HG03108 (cell line): ENCODE measurements around the gene FHOD3.

Source experiments
- ATAC-seq: cut with Tn5 transposase; IDR thresholded peaks from one replicate; pipeline ENCODE4 v1.9.1; 2021; ENCODE audit warnings: moderate library complexity; ENCODE audit not compliant: unreplicated experiment

Gene FHOD3

DNA sequence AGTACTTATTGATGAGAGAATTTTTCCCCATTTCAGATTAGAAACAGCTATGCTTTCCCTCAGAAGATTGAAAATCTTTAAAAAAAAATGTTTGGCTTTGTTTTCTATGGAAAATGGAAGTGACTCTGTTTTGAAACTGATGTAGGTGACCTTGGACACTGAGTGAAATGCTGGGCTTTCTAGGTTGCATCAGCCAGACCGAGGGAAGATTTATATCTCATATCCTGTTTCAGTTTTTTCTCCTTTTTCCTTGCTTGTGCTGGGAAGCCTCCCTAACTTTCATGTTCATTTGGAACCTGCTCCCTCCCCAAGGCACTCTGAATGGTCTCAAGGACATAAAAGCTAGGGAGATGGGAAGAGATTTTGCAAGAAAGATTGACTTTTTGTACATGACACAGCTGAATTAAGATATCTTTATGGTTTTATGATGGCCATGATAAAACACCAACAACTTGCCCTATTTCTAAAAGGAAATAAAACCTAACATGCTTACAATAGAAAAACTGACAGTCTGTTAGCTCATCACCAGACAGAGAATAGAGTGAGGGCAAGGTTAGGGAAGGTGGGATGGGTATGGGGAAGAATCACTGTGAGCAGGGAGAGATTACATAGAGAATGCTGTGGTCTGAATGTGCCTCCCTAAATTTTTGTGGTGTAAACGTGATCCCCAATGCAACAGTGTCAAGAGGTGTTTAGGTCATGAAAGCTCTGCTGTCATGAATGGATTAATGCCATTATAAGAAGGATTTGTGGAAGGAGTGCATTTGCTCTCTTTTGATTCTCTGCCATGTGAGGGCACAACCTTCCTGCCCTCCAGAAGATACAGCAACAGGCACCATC is 281.6 kb downstream of the FHOD3 start:
- no peak for ATAC-seq

DNA sequence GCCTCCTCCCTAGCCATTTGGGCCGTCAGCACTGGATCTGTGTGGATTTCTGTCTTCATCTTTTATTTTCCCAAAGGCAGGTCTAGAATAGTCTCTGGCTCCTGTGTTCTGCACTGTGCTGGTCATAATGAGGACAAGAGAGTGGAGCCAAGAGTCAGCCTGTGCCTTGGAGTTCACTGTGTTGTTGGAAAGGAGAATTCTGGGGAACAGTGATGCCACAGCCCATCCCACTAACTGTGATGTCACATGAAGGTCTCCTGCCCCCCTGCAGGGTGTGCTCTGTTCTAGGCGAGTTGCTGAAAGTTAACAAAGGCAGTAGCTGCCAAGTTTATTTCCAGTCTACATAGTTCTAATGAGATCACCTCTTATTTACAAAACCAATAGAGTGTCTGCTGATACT is 282.8 kb downstream of the FHOD3 start:
- no peak for ATAC-seq

DNA sequence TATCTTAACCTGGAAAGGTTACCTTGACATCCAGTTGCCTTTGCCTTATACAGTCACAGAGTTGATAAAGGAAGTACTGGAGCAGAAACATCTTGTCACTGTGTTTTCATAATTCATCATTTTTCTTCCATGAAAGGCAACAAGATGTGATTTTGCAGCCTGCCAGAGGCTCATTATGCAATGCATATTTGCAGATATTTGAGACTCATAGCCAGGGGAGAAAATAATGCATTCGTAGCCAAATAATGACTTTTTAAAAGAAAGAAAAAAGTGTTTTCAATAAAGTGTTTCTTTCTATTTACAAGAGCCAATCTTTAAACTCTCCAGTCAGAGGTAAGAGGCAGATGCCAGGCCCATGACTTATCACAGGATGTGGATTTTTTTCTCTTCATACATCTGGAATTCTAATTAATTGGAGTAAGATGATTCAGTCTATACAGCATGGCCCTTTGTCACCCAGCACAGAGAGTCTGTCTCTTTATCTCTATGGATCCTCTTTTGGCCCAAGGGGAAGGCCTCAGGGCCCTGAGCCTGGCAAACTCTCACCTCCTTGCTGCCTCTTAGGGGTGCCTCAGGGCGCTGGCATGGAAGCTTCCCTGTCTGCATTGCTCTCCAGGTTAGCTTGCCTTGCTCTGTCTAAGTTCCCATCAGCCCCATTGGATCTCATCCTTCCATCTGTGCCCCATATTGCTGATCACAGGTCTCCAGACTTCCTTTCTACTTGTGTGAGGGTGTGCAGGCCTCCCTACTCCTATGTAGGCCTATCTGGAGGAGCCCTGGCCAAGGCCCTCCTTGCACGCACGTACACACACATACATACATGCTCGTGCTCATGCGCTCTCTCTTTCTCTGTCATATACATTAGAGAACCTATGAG is 283.6 kb downstream of the FHOD3 start:
- no peak for ATAC-seq

DNA sequence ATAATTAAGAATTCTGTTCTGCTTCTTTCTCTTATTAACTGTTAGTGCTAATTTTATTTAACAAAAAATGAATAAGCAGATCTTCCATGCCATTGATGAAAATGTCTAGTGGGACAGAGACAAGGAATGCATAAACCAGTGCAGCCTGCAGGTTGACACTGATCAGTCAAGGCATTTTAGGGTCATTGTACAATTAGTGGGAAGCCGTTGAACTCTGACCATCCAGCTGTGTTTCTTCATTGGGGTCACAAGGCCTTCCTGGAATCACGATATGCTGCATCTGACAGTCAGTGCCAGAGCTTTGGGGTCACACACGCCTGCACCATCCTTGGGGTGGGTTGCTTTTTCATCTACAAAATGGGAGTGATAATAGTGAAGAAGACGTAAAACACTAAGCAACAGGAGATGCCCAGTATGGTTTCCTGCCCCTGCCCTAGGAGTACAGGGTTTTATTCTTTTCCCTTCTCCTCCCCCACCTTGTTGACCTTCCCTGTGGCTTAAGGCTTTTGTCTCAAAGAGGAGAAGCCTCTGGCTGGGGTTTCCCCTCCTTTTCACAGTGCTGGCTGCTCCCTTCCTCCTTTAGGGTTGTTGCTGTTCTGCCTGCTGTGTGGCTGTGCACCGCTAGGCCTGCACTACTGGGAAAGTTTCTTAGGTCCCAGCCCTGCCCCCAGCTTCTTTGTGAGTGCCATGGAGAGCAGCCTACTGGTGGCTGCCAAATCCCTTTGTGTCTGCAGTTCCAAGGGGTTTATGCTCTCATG is 285.7 kb downstream of the FHOD3 start:
- no peak for ATAC-seq

DNA sequence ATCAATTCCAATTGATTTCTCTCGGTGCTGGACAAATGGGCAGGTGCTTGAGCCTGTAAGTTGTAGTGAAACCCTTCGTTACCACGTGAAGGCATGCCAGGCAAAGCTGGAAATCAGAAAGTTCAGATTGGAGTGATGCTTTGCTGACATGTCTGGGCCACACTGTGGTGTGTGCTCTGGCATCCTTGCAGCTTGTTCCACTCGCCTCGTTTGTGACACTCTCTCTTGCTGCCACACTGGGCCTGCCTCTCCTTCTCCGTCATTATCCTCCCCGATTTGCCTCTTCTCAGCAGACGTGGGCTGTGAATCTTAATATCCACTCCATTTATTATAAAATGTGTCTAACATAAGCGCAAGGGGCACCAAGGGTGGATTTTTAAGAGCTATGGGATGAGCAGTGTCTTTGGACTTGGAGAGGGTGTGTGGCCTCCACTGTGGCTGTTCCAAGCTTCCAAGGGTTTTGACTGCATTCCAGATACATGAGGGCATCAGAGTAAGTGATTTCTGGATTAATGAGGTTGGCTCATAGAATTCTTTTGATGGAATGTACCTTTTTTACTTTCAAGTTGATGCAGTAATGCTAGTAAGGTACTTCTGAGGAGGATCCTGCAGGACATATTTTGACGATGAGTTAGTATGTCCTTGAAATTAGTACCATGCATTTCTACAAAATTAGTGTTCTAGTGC is 292.5 kb downstream of the FHOD3 start:
- ATAC-seq: no peak

DNA sequence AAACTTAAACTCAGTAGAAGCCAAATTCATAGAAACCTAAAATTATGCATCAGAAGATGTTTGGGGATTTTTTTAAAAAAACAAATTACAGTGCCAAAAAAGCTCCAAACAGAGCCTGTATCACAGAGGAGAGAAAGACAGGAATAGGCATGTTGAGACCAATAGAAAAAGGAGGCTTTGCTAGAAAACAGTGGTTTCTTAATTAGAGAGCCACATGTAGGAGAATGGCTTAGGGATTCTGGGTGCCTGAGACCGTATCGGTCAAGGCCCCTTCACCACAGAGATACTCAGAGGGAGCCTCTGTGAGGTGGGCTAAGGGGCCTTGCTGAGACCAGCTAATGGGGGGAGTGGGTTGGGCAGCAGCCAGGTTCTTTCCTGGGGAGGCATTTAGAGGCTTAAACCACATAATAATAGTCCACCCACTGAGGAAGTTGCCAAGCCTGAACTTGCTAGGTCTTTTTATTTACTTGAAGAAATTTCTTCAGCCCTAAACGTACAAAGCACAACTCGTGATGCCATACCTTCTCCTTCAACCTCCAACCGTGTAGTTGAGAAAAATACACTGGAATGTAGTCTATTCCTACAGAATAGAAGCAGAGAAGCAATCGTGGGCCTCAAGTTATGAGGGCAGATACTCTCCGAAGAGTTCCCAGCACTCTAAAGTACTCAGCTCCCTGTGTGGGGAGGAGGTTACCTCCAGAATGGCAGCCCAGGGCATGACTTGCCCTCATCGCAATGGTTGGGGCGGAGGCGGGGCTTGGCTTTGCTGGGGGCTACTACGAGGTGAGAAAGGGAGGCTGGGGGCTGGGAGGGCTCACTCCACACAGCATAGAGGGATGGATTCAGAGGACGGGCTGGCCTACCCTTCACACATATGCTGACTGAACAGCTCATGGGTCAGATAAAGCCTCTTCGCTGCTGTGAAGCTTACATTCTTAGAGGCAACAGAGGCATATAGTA is 293.4 kb downstream of the FHOD3 start:
- ATAC-seq: no peak

DNA sequence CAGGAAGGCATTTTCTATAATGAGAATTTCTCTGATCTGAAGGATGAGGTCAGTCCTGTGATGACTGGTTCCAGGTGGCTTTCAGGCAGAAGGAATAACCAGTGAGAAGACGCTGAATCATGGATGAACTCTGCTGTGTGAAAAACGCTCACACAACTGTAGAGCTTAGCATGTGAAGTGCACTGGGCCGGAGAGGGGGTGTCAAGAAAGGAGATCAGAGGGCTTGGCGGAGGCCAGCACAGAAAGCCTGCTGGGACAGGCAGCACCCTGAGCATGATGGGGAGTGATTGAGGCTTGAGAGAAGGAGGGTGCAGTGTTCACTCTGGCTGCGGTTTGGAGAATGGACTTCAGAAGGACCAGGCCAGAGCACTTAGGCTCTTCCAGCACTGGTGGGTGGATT is 294.8 kb downstream of the FHOD3 start:
- no peak for ATAC-seq

DNA sequence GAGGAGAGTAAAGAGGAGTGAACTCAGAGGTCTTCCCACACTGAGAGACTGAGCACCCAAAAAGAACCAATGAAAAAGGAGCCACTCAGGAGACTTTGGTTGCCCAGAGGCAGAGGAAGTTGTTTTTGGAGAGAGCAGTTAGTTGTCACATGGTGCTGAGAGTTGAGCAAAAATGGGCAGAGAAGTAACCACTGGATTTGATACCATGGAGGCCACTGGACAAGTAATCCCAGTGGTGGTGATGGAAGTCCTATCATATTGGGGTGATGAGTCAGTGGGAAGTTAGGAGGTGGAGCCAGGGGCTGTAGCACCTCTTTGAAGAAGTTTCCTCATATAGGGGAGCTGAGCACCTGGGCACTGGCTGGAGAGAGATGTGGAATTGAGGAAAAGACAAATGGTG is 295.5 kb downstream of the FHOD3 start:
- no peak for ATAC-seq

DNA sequence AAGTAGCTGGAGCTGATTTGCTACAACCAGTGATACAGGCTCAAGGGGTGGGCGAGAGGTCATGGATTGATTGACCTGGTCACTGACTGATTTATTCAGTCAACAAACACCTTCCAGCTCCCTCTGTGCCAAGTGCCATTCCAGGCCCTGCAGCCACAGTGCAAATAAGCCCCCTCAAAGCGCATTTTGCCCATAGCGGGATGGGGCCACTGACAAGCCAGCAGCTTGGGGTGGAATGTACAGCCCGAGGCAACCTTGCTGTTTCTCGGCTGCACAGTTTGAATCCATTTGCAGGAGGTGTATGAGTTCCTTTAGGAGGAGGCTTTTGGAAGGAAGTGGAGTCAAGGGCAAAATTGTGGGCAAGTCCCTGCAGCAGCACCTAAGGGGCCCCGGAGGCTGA is 296.1 kb downstream of the FHOD3 start:
- ATAC-seq: no peak

DNA sequence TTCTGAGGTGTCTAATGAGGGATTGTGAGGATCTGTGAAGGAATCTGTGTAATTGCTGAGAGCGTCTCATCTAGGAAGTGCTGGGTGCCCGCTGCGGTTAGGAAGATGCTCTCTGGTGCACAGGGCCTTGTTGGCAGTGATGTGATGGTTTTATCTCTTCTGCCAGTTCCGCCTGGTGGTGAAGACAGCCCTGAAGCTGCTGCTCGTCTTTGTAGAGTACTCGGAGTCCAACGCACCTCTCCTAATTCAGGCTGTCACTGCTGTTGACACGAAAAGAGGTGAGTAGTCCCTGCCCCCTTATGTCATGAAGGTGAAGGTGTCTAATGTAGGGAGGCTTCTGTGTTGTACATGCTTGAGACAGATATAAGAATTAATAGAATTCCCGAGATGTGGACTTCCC is 297.1 kb downstream of the FHOD3 start:
- ATAC-seq: no peak

DNA sequence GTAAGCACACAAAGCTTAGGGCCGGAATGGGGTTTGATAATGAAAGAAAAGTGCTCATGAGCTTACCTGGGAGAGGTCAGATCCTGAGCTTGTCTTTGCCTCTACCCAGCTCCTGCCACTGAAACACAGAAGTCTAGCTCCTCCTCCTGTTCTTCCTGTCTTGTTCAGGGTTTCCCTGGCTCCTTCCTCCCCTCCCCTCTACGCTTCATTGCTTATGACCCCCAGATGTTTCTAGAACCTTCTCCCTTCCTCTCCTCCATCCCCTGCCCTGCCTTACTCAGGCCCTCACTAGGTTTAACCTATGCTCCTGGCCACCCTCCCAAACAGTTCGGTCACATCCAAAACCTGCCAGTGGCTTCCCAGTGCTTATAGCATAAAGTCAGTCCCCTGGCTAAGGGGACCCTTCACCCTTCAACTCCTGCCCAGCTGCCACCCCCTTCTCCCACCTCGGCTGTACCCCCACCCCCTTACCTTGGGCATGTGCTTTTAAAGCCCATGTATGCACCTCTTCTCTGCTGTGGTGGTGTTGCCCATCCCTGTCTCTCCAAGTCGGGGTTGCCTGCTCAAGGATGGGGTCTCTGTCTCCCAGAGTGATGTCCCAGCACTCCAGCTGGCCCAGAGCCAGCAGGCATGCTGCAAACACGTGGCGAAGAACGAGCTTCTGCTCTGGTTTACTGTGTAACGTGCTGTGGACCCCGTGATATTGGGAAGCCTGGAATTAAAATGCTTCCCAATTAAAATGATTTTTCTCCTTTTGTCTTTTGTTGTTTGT is 297.7 kb downstream of the FHOD3 start:
- no peak for ATAC-seq

DNA sequence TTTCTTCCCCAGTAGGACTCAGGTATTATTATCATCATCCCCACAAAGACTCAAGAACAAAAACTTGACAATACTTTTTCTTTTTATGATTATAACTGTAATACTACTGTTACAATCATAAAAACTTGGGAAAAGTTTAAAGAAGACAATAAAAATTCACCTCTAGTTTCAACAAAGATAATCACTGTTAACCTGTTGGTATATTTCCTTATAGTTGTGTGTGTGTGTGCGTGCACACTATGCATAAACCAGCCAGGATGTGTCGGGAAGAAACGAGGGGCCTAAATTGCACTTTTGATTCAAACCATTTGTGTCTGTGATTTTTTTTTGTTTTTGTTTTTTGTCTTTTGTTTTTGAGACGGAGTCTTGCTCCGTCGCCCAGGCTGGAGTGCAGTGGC is 298.3 kb downstream of the FHOD3 start:
- no peak for ATAC-seq

DNA sequence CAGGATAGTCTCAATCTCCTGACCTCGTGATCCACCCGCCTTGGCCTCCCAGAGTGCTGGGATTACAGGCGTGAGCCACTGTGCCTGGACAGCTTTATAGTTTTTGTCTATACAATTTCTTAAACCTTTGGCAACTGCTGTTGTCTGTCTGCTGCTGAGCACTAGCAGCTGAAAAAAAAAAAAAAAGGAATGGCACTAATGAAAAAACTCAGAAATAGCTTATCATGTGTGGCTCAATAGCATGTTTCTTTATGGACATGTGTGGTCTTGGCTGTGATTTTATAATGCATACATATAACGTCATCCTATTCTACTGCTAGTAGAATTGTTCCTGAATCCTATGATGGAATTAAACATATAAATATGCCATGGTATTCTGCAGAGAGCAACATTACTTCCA is 300.1 kb downstream of the FHOD3 start:
- no peak for ATAC-seq

DNA sequence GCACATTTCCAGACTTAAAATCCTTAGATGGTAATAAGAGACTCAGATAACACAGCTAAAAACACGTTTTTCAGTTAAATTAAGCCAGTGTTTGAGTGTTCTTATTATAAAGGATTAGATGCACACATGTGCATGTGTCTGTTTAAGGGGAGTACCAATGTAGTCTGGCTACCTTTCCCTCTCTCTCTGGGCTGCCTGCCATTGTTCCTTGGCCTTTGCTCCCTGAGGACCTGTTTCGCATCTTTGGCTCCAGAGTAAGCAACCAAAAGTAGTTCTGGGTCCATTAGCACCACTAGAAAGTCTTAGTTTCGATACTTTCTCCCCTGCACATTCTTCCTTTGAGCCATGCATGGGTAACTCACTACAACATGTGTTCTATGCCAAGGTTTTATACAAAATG is 303.0 kb downstream of the FHOD3 start:
- no peak for ATAC-seq

DNA sequence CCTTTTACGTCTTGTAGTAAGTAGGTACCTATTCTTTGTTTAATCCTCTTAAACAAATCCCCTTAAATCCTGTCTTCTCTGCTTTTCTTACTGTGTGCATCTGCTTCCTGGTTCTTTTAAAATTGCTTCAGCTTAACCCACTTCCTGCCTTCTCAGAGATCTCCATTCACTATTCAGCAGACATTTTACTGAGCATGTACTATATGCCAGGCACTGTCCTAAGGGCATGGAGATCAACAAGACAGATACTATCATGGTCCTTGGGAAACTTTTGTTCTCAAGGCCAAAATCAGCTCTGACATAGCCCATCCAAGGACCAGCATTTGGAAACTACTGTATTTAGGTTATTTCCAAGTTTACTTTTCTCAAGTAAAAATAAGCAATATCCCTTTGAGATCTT is 303.8 kb downstream of the FHOD3 start:
- ATAC-seq: no peak

DNA sequence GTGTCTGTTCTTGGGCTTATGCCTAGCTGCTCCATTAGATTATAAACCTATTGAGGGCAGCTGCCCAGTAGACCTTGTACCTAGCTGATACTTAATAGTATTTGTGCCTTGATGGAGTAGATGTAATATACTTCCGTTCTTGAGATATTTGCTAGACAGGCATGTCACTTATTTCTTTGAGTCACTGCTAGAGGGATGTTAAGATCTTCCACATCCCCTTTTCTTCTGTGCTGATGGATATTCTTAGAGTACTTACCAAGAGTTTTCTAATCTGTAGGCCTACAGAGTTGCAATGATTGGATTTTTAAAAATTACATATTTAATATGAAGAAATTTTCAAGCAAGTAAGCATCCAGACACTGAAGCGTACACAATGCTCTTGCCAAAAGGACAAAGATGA is 304.6 kb downstream of the FHOD3 start:
- ATAC-seq: no peak

DNA sequence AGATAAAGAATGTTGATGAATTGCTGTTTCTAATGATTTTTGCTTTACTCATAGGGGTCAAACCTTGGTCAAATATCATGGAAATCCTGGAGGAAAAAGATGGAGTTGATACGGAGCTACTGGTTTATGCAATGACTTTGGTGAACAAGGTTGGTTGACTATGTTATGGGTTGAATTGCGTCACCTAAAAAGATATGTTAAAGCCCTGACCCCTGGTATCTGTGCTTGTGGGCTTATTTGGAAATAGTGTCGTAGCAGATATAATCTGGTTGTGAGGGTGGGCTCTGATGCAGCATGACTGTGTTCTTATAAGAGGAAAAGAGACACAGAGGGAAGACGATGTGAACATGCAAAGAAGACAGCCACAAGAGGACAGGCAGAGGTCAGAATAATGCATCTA is 305.1 kb downstream of the FHOD3 start:
- no peak for ATAC-seq

DNA sequence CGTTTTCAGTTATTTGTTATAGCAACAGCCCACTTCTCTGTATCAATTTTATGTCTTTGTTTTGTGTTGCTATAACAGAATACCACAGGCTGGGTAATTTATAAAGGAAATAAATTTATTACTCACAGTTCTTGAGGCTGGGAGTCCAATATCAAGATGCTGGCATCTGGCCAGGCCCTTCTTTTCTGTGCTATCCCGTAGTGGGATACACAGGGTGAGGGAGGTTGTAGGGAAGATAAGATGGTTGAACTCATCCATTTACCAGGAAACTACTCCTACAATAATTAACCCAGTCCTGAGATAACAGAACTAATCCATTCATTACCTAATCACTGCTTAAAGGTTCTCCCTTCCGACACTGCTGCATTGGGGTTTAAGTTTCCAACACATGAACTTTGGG is 310.6 kb downstream of the FHOD3 start:
- ATAC-seq: no peak

DNA sequence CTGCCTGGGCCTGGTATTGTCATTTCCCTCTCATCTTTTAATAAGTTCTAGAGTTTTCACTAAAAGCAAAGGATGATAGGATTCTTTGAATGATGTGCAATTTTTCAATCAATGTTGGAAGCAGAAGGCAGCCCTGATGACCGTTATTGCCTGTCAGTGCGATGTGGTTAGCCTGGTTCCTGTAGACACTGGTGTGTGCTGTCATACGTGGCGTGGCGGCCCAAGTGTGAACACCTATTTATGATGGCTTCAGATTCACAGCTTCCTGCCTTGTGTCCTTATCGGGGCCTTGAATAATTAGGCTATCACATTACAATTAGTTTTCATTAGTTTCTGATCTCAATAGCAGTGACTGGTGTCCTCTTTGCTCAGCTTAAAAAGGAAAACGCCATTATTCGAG is 312.7 kb downstream of the FHOD3 start:
- no peak for ATAC-seq
